GM13976 (cell line): Measurements from ENCODE around the gene ESR2.
"Not testable (repeated sequence)": the region's sequence is repeated elsewhere in the genome, so short reads cannot be mapped to it uniquely, and the experiment has no call there.

Experiments
- DNase-seq: peaks from one replicate; pipeline ENCODE4 v3.0.0; 2012; ENCODE audit warnings: low spot score
- CTCF ChIP-seq: IDR thresholded peaks from 2 replicates; pipeline ENCODE4 v1.5.1; 2012; ENCODE audit warnings: borderline replicate concordance, mild to moderate bottlenecking; ENCODE audit not compliant: insufficient read depth; ENCODE audit errors: extremely low read depth, missing control alignments, control extremely low read depth
- in situ Hi-C: fragments of 300-500 bp; cut with MboI; formaldehyde crosslinking; loops from one replicate; pipeline ENCODE4 v1.12.0; 2022; ENCODE audit warnings: low sequenced_read_pairs, mixed read lengths, inconsistent platforms; ENCODE audit not compliant: unreplicated experiment

Gene ESR2

DNA sequence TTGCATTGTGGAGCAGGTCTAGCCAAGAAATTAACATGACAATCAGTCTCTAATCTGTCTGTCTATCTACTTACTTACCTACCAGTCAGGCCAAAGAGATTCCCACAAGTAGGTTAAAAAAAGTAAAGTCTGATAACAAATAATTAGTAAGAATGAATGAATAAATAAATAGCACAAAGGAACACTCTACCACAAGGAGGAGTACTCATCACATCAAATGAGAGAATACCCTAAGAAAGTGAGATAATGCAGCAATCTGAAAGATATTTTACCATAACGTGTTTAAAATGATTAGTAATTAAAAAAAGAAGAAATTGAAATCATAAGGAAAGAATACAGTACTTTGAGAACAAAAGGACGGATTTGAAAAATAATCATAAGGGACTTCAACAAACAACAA, 254.1 kb downstream of the ESR2 start:
- in situ Hi-C loops: no loop called here
- no peak for TF ChIP-seq CTCF
- no peak for DNase-seq

DNA sequence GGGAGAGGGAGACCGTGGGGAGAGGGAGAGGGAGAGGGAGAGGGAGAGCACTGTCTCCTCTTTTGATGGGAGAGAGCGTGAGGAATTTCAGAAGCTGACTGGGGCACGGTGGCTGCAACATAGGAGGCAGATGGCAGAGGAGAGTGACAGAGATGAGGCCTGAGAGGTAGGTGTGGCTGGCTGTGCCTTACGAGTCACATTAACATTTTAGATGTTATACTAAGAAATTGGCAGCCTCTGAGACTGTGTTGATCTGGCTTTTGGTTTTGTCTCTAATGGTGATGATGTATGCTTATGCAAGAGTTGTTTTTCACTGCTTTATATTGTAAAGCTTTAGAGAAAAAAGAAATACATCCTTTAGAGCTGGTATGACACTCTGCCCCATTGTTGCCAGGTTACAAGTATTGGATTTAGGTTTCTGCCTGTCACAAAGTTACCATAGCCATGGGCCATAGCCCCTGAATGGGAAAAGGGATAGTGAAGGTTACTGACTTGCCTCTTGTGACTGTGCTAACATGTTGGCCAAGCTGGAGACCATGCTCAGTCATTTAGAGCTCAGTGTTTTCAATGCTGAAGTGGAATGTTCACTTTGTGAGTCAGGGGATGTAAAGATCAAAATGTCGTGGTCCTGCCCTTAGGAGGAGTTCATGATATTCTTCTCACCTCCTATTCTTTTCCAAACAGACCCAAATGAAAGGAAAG, 255.2 kb downstream of the ESR2 start:
- TF ChIP-seq CTCF: no peak

DNA sequence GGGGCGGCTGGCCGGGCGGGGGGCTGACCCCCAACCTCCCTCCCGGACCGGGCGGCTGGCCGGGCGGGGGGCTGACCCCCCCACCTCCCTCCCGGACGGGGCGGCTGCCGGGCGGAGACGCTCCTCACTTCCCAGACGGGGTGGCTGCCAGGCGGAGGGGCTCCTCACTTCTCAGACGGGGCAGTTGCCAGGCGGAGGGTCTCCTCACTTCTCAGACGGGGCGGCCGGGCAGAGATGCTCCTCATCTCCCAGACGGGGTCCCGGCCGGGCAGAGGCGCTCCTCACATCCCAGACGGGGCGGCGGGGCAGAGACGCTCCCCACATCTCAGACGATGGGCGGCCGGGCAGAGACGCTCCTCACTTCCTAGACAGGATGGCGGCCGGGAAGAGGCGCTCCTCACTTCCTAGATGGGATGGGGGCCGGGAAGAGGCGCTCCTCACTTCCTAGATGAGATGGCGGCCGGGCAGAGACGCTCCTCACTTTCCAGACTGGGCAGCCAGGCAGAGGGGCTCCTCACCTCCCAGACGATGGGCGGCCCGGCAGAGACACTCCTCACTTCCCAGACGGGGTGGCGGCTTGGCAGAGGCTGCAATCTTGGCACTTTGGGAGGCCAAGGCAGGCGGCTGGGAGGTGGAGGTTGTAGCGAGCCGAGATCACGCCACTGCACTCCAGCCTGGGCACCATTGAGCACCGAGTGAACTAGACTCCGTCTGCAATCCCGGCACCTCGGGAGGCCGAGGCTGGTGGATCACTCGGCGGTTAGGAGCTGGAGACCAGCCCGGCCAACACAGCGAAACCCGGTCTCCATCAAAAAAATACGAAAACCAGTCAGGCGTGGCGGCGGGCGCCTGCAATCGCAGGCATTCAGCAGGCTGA, 256.1 kb downstream of the ESR2 start:
- in situ Hi-C loops, DNase-seq: not testable (repeated sequence)

More for the DNA sequence above, 255.2 kb downstream of the ESR2 start:
- in situ Hi-C loops: no loop called here
- no peak for DNase-seq

DNA sequence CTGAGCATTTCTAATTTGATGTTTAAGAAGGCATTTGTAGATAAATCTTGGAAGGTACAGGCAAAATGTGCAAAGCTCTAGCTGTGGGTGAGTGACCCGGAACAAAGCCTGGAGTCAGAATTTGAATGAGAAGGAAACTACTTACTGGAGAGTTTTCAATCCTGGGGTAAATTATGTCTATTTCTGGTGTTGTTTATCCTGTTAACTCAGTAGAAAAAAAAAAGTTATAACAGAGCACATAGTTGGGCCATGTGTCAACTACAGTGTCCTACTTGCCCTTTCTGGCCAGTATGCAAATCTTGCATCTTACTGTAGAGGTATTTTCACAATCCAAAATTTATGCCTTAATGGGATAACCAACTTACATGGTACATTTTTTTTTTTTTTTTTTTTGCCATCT, 259.0 kb downstream of the ESR2 start:
- DNase-seq: no peak
- in situ Hi-C loops: no loop called here
- TF ChIP-seq CTCF: no peak
